ES-I3 (cell line): ENCODE results near the gene ENOSF1.

Source experiments
- H3K36me3 ChIP-seq: 2 replicates; pipeline ENCODE4 v1.6.1; 2013; ENCODE audit warnings: mild to moderate bottlenecking, low read length, control low read depth, moderate library complexity; ENCODE audit not compliant: insufficient read depth
- H3K4me1 ChIP-seq: 2 replicates; pipeline ENCODE4 v1.6.1; 2013; ENCODE audit warnings: mild to moderate bottlenecking, control low read depth, low read length; ENCODE audit not compliant: insufficient read depth
- H3K9ac ChIP-seq: 2 replicates; pipeline ENCODE4 v1.6.1; 2013; ENCODE audit warnings: low read depth, mild to moderate bottlenecking, low read length, moderate library complexity
- H3K9me3 ChIP-seq: 2 replicates; pipeline ENCODE4 v1.6.1; 2013; ENCODE audit warnings: mild to moderate bottlenecking, low read length, moderate library complexity; ENCODE audit not compliant: control insufficient read depth, insufficient read depth

The ENOSF1 gene

DNA sequence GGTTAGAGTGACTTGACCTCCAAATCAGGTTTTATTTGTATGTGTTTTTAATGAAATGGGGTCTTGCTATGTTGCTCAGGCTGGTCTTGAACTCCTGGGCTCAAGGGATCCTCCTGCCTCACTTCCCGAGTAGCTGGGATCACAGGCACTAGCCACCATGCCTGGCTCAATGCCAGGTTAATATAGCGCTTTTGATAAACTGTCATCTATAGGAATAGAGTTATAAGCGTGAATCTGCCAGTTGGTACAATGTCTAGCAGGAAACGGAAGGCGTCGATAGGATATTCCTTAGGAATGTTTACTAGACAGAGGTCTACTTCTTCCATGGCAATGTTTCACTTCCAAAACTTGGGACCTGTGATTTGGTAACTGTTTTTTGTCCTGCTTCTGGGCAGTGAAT, 90.1 kb downstream of the ENOSF1 start:
- H3K9me3 ChIP-seq = no peaks in the 10 kb centered on the region
- H3K36me3 ChIP-seq = no peaks in the 10 kb centered on the region
- no peak overlapping the region for H3K9ac ChIP-seq
- peaks cover 7% of the 10 kb centered on the region; the same call in 1 of the 2 replicates for H3K4me1 ChIP-seq

DNA sequence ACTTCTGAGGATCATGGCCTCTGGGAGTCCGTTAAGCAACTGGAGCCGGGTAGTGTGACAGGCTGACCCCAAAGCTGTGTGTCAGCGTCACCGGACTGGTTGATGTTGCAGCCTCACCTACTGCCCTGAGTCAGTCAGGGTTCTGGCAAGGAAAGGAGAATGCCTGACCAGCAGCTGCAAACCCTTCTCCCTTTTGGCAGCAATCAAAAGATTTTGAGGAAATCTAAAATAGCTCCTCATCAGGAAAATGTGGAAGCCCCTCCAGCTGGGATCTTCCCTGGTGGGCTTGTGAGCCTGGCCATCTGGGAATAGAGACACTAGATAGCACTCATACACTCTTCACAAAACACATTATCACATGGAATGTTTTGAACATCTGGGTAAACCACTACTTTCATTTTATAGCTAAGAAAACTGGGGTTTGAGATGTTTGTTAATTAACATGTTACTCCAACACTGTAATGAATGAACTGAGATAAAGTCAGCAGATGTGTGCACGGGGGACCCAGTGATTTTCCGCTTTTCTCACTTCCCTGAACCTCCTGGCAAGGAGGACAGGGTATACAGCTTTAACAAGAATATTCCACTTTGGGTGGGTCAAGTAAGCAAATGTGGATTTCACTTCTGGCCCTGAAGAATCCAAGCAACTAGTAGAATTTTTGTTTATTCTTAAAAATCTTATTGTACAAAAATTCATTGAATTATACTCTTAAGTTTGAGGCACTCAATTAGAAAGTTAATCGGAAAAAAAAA, 91.0 kb downstream of the ENOSF1 start:
- Histone ChIP-seq H3K36me3 (no peaks in the 10 kb centered on the region), H3K9ac (no peak overlapping the region), H3K9me3 (no peaks in the 10 kb centered on the region), H3K4me1 (peaks cover 7% of the 10 kb centered on the region; the same call in 1 of the 2 replicates)
